ENCODE data around the gene MIER2. TPM values are rescaled to one million over a fixed set of nuclear protein-coding genes. Genes with fewer than 3 reads are reported as not detected.

MIER2 gene
- total and polyA plus RNA-seq, 2 donors from 2014 or later = 18.4 to 23.4 TPM

DNA sequence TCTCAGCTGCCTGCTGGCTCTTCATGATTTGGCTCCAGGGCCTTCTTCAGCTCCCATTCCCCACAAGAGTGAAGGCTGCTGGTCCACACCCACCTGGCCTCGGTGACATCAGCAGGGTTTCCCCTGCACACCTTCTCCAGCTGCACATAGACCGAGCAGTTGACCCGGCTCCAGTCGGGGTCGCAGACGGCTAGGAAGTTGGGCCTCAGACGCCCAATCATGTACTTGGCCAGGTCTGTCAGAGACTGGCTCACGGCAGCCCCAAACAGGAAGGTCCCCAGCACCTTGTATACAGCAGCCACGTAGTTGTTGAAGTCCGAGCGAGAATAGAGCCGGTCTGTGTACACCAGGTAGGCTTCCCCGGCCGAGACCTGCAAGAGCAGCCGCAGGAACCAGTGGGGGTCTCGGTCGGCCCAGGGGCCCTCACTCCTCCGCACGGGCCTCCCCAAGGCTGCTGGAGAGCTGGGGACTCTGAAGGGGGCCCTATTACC lies 57.2 kb downstream of the MIER2 start:
- no peaks in the 10 kb centered on the region for H3K36me3 ChIP-seq (ENCODE audit: control insufficient read depth in 2 of 3, insufficient read depth in 3 of 3, low read length in 3 of 3)
- peaks cover 0 to 6% (median 0%) of the 10 kb centered on the region in 3 donors for H3K4me1 ChIP-seq (ENCODE audit: control insufficient read depth in 2 of 3, insufficient read depth in 2 of 3, low read depth in 1 of 3, low read length in 3 of 3)
- DNase-seq (no peak), FAIRE-seq (no peak)
- no peak overlapping the region for H3K27ac ChIP-seq (ENCODE audit: low read depth in 2 of 2, low read length in 2 of 2)
- no peaks in the 10 kb centered on the region for H3K27me3 ChIP-seq (ENCODE audit: control insufficient read depth, insufficient read depth, low read length)
- TF ChIP-seq, protein P1, sequence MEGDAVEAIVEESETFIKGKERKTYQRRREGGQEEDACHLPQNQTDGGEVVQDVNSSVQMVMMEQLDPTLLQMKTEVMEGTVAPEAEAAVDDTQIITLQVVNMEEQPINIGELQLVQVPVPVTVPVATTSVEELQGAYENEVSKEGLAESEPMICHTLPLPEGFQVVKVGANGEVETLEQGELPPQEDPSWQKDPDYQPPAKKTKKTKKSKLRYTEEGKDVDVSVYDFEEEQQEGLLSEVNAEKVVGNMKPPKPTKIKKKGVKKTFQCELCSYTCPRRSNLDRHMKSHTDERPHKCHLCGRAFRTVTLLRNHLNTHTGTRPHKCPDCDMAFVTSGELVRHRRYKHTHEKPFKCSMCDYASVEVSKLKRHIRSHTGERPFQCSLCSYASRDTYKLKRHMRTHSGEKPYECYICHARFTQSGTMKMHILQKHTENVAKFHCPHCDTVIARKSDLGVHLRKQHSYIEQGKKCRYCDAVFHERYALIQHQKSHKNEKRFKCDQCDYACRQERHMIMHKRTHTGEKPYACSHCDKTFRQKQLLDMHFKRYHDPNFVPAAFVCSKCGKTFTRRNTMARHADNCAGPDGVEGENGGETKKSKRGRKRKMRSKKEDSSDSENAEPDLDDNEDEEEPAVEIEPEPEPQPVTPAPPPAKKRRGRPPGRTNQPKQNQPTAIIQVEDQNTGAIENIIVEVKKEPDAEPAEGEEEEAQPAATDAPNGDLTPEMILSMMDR (IDR thresholded peaks at IDR 0.05; ENCODE audit: borderline replicate concordance, extremely low read depth, insufficient read depth) = no peak
- no peak overlapping the region for H3K9ac ChIP-seq (ENCODE audit: low read length in 3 of 3)
- intact Hi-C loops (cut with DNase I) = no loop called here
- no peak overlapping the region for H3K4me3 ChIP-seq (ENCODE audit: low read length in 3 of 3)
- H3K9me3 ChIP-seq (ENCODE audit: control insufficient read depth in 2 of 3, insufficient read depth in 1 of 3, low read length in 3 of 3) = no peaks in the 10 kb centered on the region

DNA sequence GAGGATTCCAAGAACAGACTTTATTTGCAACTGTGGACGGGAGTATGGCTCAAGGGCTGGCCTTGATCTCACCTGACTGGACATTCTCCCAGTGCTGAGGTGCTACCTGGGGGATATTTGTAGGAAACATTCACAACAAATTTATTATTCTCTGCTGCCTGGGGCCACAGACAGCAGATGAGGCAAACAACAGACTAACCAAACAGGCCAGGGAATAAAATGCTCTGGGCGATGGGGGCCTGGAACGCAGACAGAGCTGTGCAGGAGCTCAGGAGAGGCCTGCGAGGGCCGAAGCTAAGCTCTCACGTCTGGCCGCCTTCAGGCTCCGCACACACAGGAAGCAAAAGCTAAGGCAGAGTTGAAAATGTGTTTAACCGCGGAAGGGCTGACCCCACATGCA lies 61.2 kb downstream of the MIER2 start:
- Histone ChIP-seq H3K9me3 (ENCODE audit: control insufficient read depth in 2 of 3, insufficient read depth in 1 of 3, low read length in 3 of 3) (no peaks in the 10 kb centered on the region), H3K27ac (ENCODE audit: low read depth in 2 of 2, low read length in 2 of 2) (no peak overlapping the region), H3K4me1 (ENCODE audit: control insufficient read depth in 2 of 3, insufficient read depth in 2 of 3, low read depth in 1 of 3, low read length in 3 of 3) (no peaks in the 10 kb centered on the region), H3K9ac (ENCODE audit: low read length in 3 of 3) (no peak overlapping the region), H3K36me3 (ENCODE audit: control insufficient read depth in 2 of 3, insufficient read depth in 3 of 3, low read length in 3 of 3) (no peaks in the 10 kb centered on the region), H3K4me3 (ENCODE audit: low read length in 3 of 3) (no peak overlapping the region), H3K27me3 (ENCODE audit: control insufficient read depth, insufficient read depth, low read length) (no peaks in the 10 kb centered on the region)
- DNase-seq (no peak), FAIRE-seq (no peak)
- TF ChIP-seq, protein P1 (IDR thresholded peaks at IDR 0.05; ENCODE audit: borderline replicate concordance, extremely low read depth, insufficient read depth) = no peak
- intact Hi-C loops (cut with DNase I) = no loop called here

DNA sequence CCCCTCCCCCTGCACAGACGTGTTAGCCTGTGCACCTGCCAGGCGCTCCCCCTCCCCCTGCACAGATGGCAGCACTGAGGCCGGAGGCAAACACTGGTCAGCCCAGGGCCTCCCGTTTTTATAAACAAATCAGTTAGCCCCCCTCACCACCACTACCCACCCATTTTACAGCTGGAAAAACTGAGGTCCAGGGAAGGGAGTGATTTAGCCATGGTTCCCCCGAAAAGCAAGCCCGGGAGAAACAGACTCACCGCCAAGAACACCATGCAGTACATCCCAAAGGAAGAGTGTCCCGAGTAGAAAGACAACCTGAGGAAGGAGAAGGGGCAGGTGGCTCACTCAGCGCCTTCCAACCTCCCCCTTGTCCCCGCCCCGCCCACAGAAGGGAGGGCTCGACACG lies 62.1 kb downstream of the MIER2 start:
- Histone ChIP-seq H3K4me1 (ENCODE audit: control insufficient read depth in 2 of 3, insufficient read depth in 2 of 3, low read depth in 1 of 3, low read length in 3 of 3) (no peaks in the 10 kb centered on the region), H3K4me3 (ENCODE audit: low read length in 3 of 3) (no peak overlapping the region), H3K36me3 (ENCODE audit: control insufficient read depth in 2 of 3, insufficient read depth in 3 of 3, low read length in 3 of 3) (no peaks in the 10 kb centered on the region), H3K27ac (ENCODE audit: low read depth in 2 of 2, low read length in 2 of 2) (no peak overlapping the region), H3K27me3 (ENCODE audit: control insufficient read depth, insufficient read depth, low read length) (no peaks in the 10 kb centered on the region), H3K9me3 (ENCODE audit: control insufficient read depth in 2 of 3, insufficient read depth in 1 of 3, low read length in 3 of 3) (no peaks in the 10 kb centered on the region), H3K9ac (ENCODE audit: low read length in 3 of 3) (no peak overlapping the region)
- no peak for DNase-seq
- TF ChIP-seq, protein P1 (IDR thresholded peaks at IDR 0.05; ENCODE audit: borderline replicate concordance, extremely low read depth, insufficient read depth) = no peak
- intact Hi-C loops (cut with DNase I) = no loop called here
- FAIRE-seq = no peak

DNA sequence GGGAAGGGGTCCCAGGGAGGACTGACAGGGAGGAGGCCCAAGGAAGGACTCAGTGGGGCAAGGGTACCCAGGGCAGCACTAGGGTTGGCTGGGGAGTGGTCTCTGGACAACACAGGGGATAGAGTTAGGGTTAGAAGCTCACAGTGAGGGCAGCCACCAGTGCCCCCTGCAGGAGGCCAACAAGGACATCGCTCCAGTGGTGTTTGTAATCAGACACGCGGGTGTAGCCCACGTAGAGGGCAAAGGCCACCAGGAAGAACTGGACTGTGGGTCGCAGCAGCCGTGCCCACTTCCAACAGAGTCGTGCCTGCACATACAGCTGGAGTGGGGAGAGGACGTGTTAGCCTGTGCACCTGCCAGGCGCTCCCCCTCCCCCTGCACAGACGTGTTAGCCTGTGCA lies 62.6 kb downstream of the MIER2 start:
- H3K27ac ChIP-seq (ENCODE audit: low read depth in 2 of 2, low read length in 2 of 2) = no peak overlapping the region
- no peaks in the 10 kb centered on the region for H3K9me3 ChIP-seq (ENCODE audit: control insufficient read depth in 2 of 3, insufficient read depth in 1 of 3, low read length in 3 of 3)
- DNase-seq (no peak), FAIRE-seq (no peak)
- H3K36me3 ChIP-seq (ENCODE audit: control insufficient read depth in 2 of 3, insufficient read depth in 3 of 3, low read length in 3 of 3) = no peaks in the 10 kb centered on the region
- TF ChIP-seq, protein P1 (IDR thresholded peaks at IDR 0.05; ENCODE audit: borderline replicate concordance, extremely low read depth, insufficient read depth) = no peak
- intact Hi-C loops (cut with DNase I) = no loop called here
- no peaks in the 10 kb centered on the region for H3K27me3 ChIP-seq (ENCODE audit: control insufficient read depth, insufficient read depth, low read length)
- no peak overlapping the region for H3K9ac ChIP-seq (ENCODE audit: low read length in 3 of 3)
- H3K4me1 ChIP-seq (ENCODE audit: control insufficient read depth in 2 of 3, insufficient read depth in 2 of 3, low read depth in 1 of 3, low read length in 3 of 3) = no peaks in the 10 kb centered on the region
- H3K4me3 ChIP-seq (ENCODE audit: low read length in 3 of 3) = no peak overlapping the region

Data from kidney (tissue), 14 donors.